GM12878 (cell line): ENCODE results near the gene PLS1. TPM values are rescaled to one million over a fixed set of nuclear protein-coding genes. Genes with fewer than 3 reads are reported as not detected.

ENCODE experiments used
- ATAC-seq: fragments of 200-7000 bp; cut with Tn5 transposase; 3 replicates; pipeline ENCODE4 v1.9.1; 2020; ENCODE audit warnings: mild to moderate bottlenecking, moderate library complexity
- BruUV-seq: library from RNA; stranded (reverse); fragments of 400-500 nt; replicated peaks from 2 replicates; lab custom pipeline; 2021; lab: Mats Ljungman, UMichigan
- CTCF ChIA-PET: fragments of 300-600 bp; sonication (Branson Sonifier 250); formaldehyde crosslinking; extraction: SDS; loops from one replicate; lab custom pipeline; 2021; ENCODE audit warnings: inconsistent platforms; lab: Yijun Ruan, JAX
- POLR2A ChIA-PET: fragments of 350-600 bp; formaldehyde crosslinking; extraction: SDS; loops from one replicate; lab custom pipeline; 2021; ENCODE audit warnings: inconsistent platforms; lab: Charles Lee
- RAD21 ChIA-PET: fragments of 300-600 bp; sonication (Branson Sonifier 250); formaldehyde crosslinking; loops from one replicate; lab custom pipeline; 2023; ENCODE audit warnings: antibody characterized with exemption; ENCODE audit not compliant: unreplicated experiment; lab: Charles Lee
- SMC1A ChIA-PET: fragments of 300-600 bp; sonication (Branson Sonifier 250); formaldehyde crosslinking; loops from one replicate; lab custom pipeline; 2023; ENCODE audit not compliant: unreplicated experiment, uncharacterized antibody; lab: Charles Lee
- DNase-seq: peaks from one replicate; pipeline ENCODE4 v3.0.0-alpha.2; 2011; ENCODE audit warnings: low read depth, low spot score
- FAIRE-seq: peaks from 3 replicates; lab custom pipeline; 2011; peaks lifted over from hg19 to GRCh38; lab: Jason Lieb, UNC
- H2AFZ ChIP-seq: 2 replicates; pipeline ENCODE4 v1.6.0; 2011; ENCODE audit warnings: low read depth, low read length, control low read depth; ENCODE audit not compliant: control insufficient read depth
- H3K27ac ChIP-seq: 2 replicates; pipeline ENCODE4 v1.5.1; 2011; ENCODE audit warnings: control low read depth; ENCODE audit not compliant: control insufficient read depth, insufficient read depth
- H3K27me3 ChIP-seq, 2 experiments: replicated peaks in 1 of 2; 2 replicates each; pipeline versions ENCODE4 v1.6.0 to v1.6.1; 2011; ENCODE audit warnings: low read length in 1 of 2; ENCODE audit not compliant: control insufficient read depth in 2 of 2, insufficient read depth in 2 of 2
- H3K36me3 ChIP-seq, 2 experiments: 2 replicates each; pipeline ENCODE4 v1.5.1; 2011; ENCODE audit warnings: low read length in 1 of 2; ENCODE audit not compliant: control insufficient read depth in 2 of 2, insufficient read depth in 2 of 2
- H3K4me1 ChIP-seq: 2 replicates; pipeline ENCODE4 v1.6.1; 2011; ENCODE audit warnings: mild to moderate bottlenecking, low read length, moderate library complexity, mixed read lengths; ENCODE audit not compliant: control insufficient read depth, insufficient read depth
- H3K4me2 ChIP-seq: 2 replicates; pipeline ENCODE4 v1.6.0; 2011; ENCODE audit warnings: control low read depth; ENCODE audit not compliant: control insufficient read depth, insufficient read depth
- H3K4me3 ChIP-seq: fragments of 200-600 bp; sonication (generic); 2 replicates; pipeline ENCODE4 v1.5.1; 2016
- H3K79me2 ChIP-seq: 2 replicates; pipeline ENCODE4 v1.6.0; 2011; ENCODE audit warnings: low read length; ENCODE audit not compliant: control insufficient read depth, insufficient read depth
- H3K9ac ChIP-seq: 2 replicates; pipeline ENCODE4 v1.8.0; 2011; ENCODE audit warnings: low read length, control low read depth, mixed read lengths; ENCODE audit not compliant: control insufficient read depth, insufficient read depth
- H3K9me3 ChIP-seq: replicated peaks from 3 replicates; pipeline ENCODE4 v1.5.1; 2011; ENCODE audit warnings: mild to moderate bottlenecking, low read length; ENCODE audit not compliant: control insufficient read depth, insufficient read depth
- H4K20me1 ChIP-seq: 2 replicates; pipeline ENCODE4 v1.6.0; 2011; ENCODE audit not compliant: control insufficient read depth, insufficient read depth
- ATF2 ChIP-seq: IDR thresholded peaks from 2 replicates; pipeline ENCODE4 v1.6.1; 2012; ENCODE audit warnings: low read length, inconsistent platforms
- GABPA ChIP-seq: IDR thresholded peaks from 2 replicates; pipeline ENCODE4 v1.6.1; 2014; ENCODE audit warnings: antibody characterized with exemption, low read depth, mild to moderate bottlenecking, inconsistent platforms
- HSF1 ChIP-seq: fragments of 150-350 bp; IDR thresholded peaks from 2 replicates; pipeline ENCODE4 v1.6.1; 2014; ENCODE audit warnings: mild to moderate bottlenecking, low read depth, low read length
- KAT2A ChIP-seq: conservative IDR thresholded peaks from 2 replicates; pipeline ENCODE4 v1.6.1; 2011; ENCODE audit warnings: low read depth, low read length; ENCODE audit not compliant: control insufficient read depth
- NR2C1 ChIP-seq: fragments of 450-650 bp; IDR thresholded peaks from 2 replicates; pipeline ENCODE4 v1.6.1; 2017; ENCODE audit warnings: antibody characterized with exemption, mild to moderate bottlenecking, moderate library complexity
- WGBS: methylation state at CpG from one replicate; pipeline ENCODE4 v1.1.6; 2016; ENCODE audit warnings: low lambda C conversion rate; ENCODE audit not compliant: insufficient replicate concordance, insufficient coverage; ENCODE audit errors: missing lambda C conversion rate; 5-methylcytosine and 5-hydroxymethylcytosine counted together
- in situ Hi-C: fragments of 300-500 bp; cut with MboI; formaldehyde crosslinking; loops from 9 replicates; pipeline ENCODE4 v1.14.3; 2018; ENCODE audit warnings: mixed read lengths
- intact Hi-C: fragments of 100-400 bp; cut with micrococcal nuclease; formaldehyde crosslinking; loops from one replicate; pipeline ENCODE4 v1.14.2; 2022; ENCODE audit not compliant: unreplicated experiment
- polyA plus RNA-seq, 11 experiments: library from polyadenylated mRNA; depleted of rRNA in 4 of 11; unstranded in 6 of 11; stranded (reverse) in 5 of 11; fragments of >200 nt; fragmentation: Nextera tagmentation in 4 of 11; fragmentation: Illumina TruSeq in 1 of 11; extraction: Ambion mirVana in 4 of 11; extraction: Trizol in 1 of 11; gene quantifications; 1 replicate in 1 of 11; 2 replicates in 10 of 11; pipeline versions ENCODE4 v1.2.1 to v1.2.3, GENCODE V29; 2011 to 2016; ENCODE audit warnings: inconsistent platforms in 2 of 11, missing spikeins in 2 of 11, low read depth in 1 of 11
- total RNA-seq, 4 experiments: library from RNA; depleted of rRNA in 3 of 4; stranded (reverse); fragments of >200 nt in 3 of 4; fragmentation: Illumina TruSeq in 1 of 4; extraction: Trizol in 1 of 4; gene quantifications; 2 replicates each; pipeline versions ENCODE4 v1.2.1 to v1.2.3, GENCODE V29; 2013 to 2021

PLS1 gene
- total and polyA plus RNA-seq, 10 of the 15 experiments (the other 5 are each of a cell fraction or from before 2014, with no cell fraction given) = 0.59 to 11.7 (median 1.7) TPM

- Histone ChIP-seq H4K20me1 (no peaks in the 10 kb centered on the region), H2AFZ (no peak overlapping the region), H3K4me1 (no peaks in the 10 kb centered on the region), H3K9me3 (no peaks in the 10 kb centered on the region; the same call in 2 of the 3 replicates), H3K27ac (no peak overlapping the region), H3K4me3 (no peak overlapping the region), H3K4me2 (no peak overlapping the region), H3K27me3 (no peaks in the 10 kb centered on the region), H3K79me2 (no peaks in the 10 kb centered on the region), H3K36me3 (peaks cover 1 to 7% of the 10 kb centered on the region in 2 experiments; a peak in 1 of 4 replicates), H3K9ac (no peak overlapping the region)
- SMC1A ChIA-PET = no interaction called here
- CTCF ChIA-PET = no interaction called here
- 64% methylated on average over 4 of the region's 4 CpGs for WGBS
- FAIRE-seq = no peak
- ATAC-seq = no peak
- DNase-seq = no peak
- POLR2A ChIA-PET = no interaction called here
- TF ChIP-seq GABPA (no peak), KAT2A (no peak), HSF1 (no peak), ATF2 (no peak), NR2C1 (no peak)
- BruUV-seq = no TSS peak
- RAD21 ChIA-PET = no interaction called here
- in situ Hi-C loops (no loop called here), intact Hi-C loops (no loop called here)
Measured at GRCh38 chr3:142563496-142563997, 32.6 kb upstream of the PLS1 start.
